ENCODE measurements around the gene CLSTN2. TPM values are rescaled to one million over a fixed set of nuclear protein-coding genes. Genes with fewer than 3 reads are reported as not detected.

The CLSTN2 gene
- total RNA-seq, 1 experiment from 2014 or later = 0.68 TPM

- WGBS (ENCODE audit: extremely low coverage, insufficient read length, low lambda C conversion rate) = no CpG with 5 or more reads among the region's 7 CpGs
- no peaks in the 10 kb centered on the region for H3K27me3 ChIP-seq (ENCODE audit: insufficient read depth, low read length)
- H2BK15ac ChIP-seq (ENCODE audit: low read depth, low read length) = no peak overlapping the region
- H3K4me1 Mint-ChIP-seq = peaks cover 36 to 38% of the 10 kb centered on the region in 2 experiments
- no peak overlapping the region for H4K8ac ChIP-seq (replicated peaks; ENCODE audit: insufficient read length, low read depth, low read length)
- no peaks in the 10 kb centered on the region for H3K27me3 Mint-ChIP-seq (ENCODE audit: low read depth)
- H3K9ac ChIP-seq (ENCODE audit: extremely low read depth, insufficient read length, low read length) = no peak overlapping the region
- H2BK12ac ChIP-seq (ENCODE audit: insufficient read length, low read depth, low read length) = no peak overlapping the region
- no peak overlapping the region for H3K4me3 Mint-ChIP-seq
- H3K4me2 ChIP-seq (ENCODE audit: insufficient read depth, insufficient read length, low read length) = no peak overlapping the region
- no peak overlapping the region for H4K5ac ChIP-seq (ENCODE audit: insufficient read length, low read depth, low read length)
- no peak overlapping the region for H4K91ac ChIP-seq (ENCODE audit: insufficient read length, low read depth, low read length)
- no peaks in the 10 kb centered on the region for H3K79me2 ChIP-seq (ENCODE audit: insufficient read depth, low read length)
- H3K23me2 ChIP-seq (ENCODE audit: insufficient read length, low read depth, low read length, poor library complexity, severe bottlenecking) = no peaks in the 10 kb centered on the region
- no peak overlapping the region for H3T11ph ChIP-seq (ENCODE audit: low read length)
- H3K18ac ChIP-seq (ENCODE audit: insufficient read length, low read depth, low read length) = no peak overlapping the region
- no peak overlapping the region for H2AK5ac ChIP-seq (ENCODE audit: insufficient read length, low read length)
- no peak for DNase-seq
- H3K79me1 ChIP-seq (ENCODE audit: insufficient read depth, low read depth, low read length, poor library complexity, severe bottlenecking) = no peaks in the 10 kb centered on the region
- no peak for TF ChIP-seq CTCF (conservative IDR thresholded peaks at IDR 0.05)
- H3K9me3 ChIP-seq (ENCODE audit: control insufficient read depth, low read depth, low read length) = no peaks in the 10 kb centered on the region
- H4K20me1 ChIP-seq (ENCODE audit: control insufficient read depth, insufficient read depth, insufficient read length) = no peaks in the 10 kb centered on the region
- H3K23ac ChIP-seq (ENCODE audit: insufficient read length, low read depth, low read length) = no peak overlapping the region
- H3K14ac ChIP-seq (ENCODE audit: insufficient read depth, low read length) = no peak overlapping the region
- H3K4ac ChIP-seq (ENCODE audit: low read depth, low read length) = no peak overlapping the region
- no peak overlapping the region for H3K27ac Mint-ChIP-seq
- H3K56ac ChIP-seq (ENCODE audit: insufficient read length, low read depth, low read length) = no peak overlapping the region
- H2BK20ac ChIP-seq (ENCODE audit: low read depth, low read length, poor library complexity, severe bottlenecking) = no peak overlapping the region
- no peak overlapping the region for H3K27ac ChIP-seq (ENCODE audit: insufficient read length, low read depth, low read length)
- H2AFZ ChIP-seq (ENCODE audit: low read length) = no peak overlapping the region
- no peak overlapping the region for H2BK5ac ChIP-seq (ENCODE audit: insufficient read length, low read length)
- peaks cover 0 to 3% of the 10 kb centered on the region in 2 experiments; a peak in 1 of 5 replicates for H3K9me3 Mint-ChIP-seq
- peaks cover 4% of the 10 kb centered on the region; the same call in 1 of the 2 replicates for H3K4me1 ChIP-seq (ENCODE audit: insufficient read depth, low read length)
- no peaks in the 10 kb centered on the region for H3K36me3 Mint-ChIP-seq (ENCODE audit: insufficient read depth in 1 of 3, low read depth in 3 of 3)
- H2BK120ac ChIP-seq (ENCODE audit: low read depth, low read length, poor library complexity, severe bottlenecking) = no peak overlapping the region
These were observed 315.2 kb downstream of the CLSTN2 start for GRCh38 chr3:140250010-140250855.

All from H9 (cell line).